Tibial nerve (tissue), 4 donors: ENCODE data around the gene CRYBG3. TPM values are rescaled to one million over a fixed set of nuclear protein-coding genes. Genes with fewer than 3 reads are reported as not detected.

Experiments
- DNase-seq, 2 donors: peaks; one replicate each; pipeline ENCODE4 v3.0.0-alpha.2; 2019; ENCODE audit warnings: low spot score in 2 of 2
- H3K27ac ChIP-seq, 4 donors: fragments of 200-600 bp; sonication (generic) in 3 of 4; one replicate each; pipeline ENCODE4 v1.5.1; 2017 to 2019; ENCODE audit warnings: mild to moderate bottlenecking in 1 of 4
- H3K27me3 ChIP-seq, 2 donors: fragments of 200-600 bp; sonication (generic) in 1 of 2; one replicate each; pipeline versions ENCODE4 v1.5.1 to v1.6.0; 2017 to 2019
- H3K36me3 ChIP-seq, 3 donors: fragments of 200-600 bp; sonication (generic); one replicate each; pipeline ENCODE4 v1.5.1; 2018 to 2019
- H3K4me1 ChIP-seq, 4 donors: fragments of 200-600 bp; sonication (generic) in 3 of 4; one replicate each; pipeline ENCODE4 v1.5.1; 2017 to 2019
- H3K4me3 ChIP-seq, 4 donors: fragments of 200-600 bp; sonication (generic) in 3 of 4; one replicate each; pipeline ENCODE4 v1.5.1; 2017 to 2019; ENCODE audit warnings: mild to moderate bottlenecking in 1 of 4, moderate library complexity in 1 of 4
- H3K9me3 ChIP-seq, 4 donors: fragments of 200-600 bp; sonication (generic) in 3 of 4; one replicate each; pipeline ENCODE4 v1.5.1; 2017 to 2019
- CTCF ChIP-seq, 5 experiments: fragments of 200-600 bp in 3 of 5; fragments of 450-650 bp in 2 of 5; sonication (generic) in 3 of 5; IDR thresholded peaks; one replicate each; pipeline ENCODE4 v1.5.1; 2016 to 2019; ENCODE audit warnings: antibody characterized with exemption in 5 of 5, mild to moderate bottlenecking in 3 of 5, moderate library complexity in 2 of 5
- EP300 ChIP-seq, 2 donors: sonication (generic); formaldehyde crosslinking; IDR thresholded peaks; one replicate each; pipeline ENCODE4 v1.6.1; 2017; ENCODE audit warnings: antibody characterized with exemption in 2 of 2, mild to moderate bottlenecking in 1 of 2
- POLR2A ChIP-seq, 2 donors: fragments of 450-650 bp; IDR thresholded peaks; one replicate each; pipeline ENCODE4 v1.6.1; 2017; ENCODE audit warnings: antibody characterized with exemption in 2 of 2, mild to moderate bottlenecking in 2 of 2, moderate library complexity in 2 of 2
- WGBS, 2 donors: methylation state at CpG; one replicate each; pipeline ENCODE4 v1.1.5; 2018; 5-methylcytosine and 5-hydroxymethylcytosine counted together
- total RNA-seq, 4 donors: library from RNA; depleted of rRNA; stranded (reverse); fragments of >200 nt; gene quantifications; one replicate each; pipeline ENCODE4 v1.1.0, GENCODE V29; 2016

Gene CRYBG3
- total RNA-seq, 4 donors from 2014 or later = 30.9 to 48.1 (median 32.1) TPM

- Histone ChIP-seq H3K36me3 (no peaks in the 10 kb centered on the region), H3K27me3 (no peaks in the 10 kb centered on the region), H3K27ac (no peak overlapping the region), H3K4me3 (no peak overlapping the region), H3K9me3 (no peaks in the 10 kb centered on the region), H3K4me1 (peaks cover 0 to 30% (median 4%) of the 10 kb centered on the region in 4 donors)
- 82 to 89% methylated on average over 5 of the region's 5 CpGs for WGBS, 2 donors
- no peak for DNase-seq
- TF ChIP-seq CTCF (IDR thresholded peaks at IDR 0.05) = no peak
- TF ChIP-seq EP300 (IDR thresholded peaks at IDR 0.05) = no peak
- no peak for TF ChIP-seq POLR2A (IDR thresholded peaks at IDR 0.05)
Measured at GRCh38 chr3:97835761-97836160, 13.9 kb downstream of the CRYBG3 start.

GRCh38 chr3:97838393-97838792 is 16.6 kb downstream of the CRYBG3 start:
- no peaks in the 10 kb centered on the region for H3K9me3 ChIP-seq
- H3K27me3 ChIP-seq = no peaks in the 10 kb centered on the region
- TF ChIP-seq POLR2A (IDR thresholded peaks at IDR 0.05) = no peak
- no peak for TF ChIP-seq EP300 (IDR thresholded peaks at IDR 0.05)
- no peak for TF ChIP-seq CTCF (IDR thresholded peaks at IDR 0.05)
- no peaks in the 10 kb centered on the region for H3K36me3 ChIP-seq
- DNase-seq = no peak
- H3K4me1 ChIP-seq = peaks cover 0 to 30% (median 4%) of the 10 kb centered on the region in 4 donors
- 64 to 70% methylated on average over 3 of the region's 3 CpGs for WGBS, 2 donors
- H3K4me3 ChIP-seq = no peak overlapping the region
- no peak overlapping the region for H3K27ac ChIP-seq

- Histone ChIP-seq H3K27me3 (no peaks in the 10 kb centered on the region), H3K9me3 (no peaks in the 10 kb centered on the region), H3K4me1 (peaks cover 0 to 30% (median 4%) of the 10 kb centered on the region in 4 donors), H3K4me3 (no peak overlapping the region), H3K36me3 (peaks cover 0 to 9% (median 0%) of the 10 kb centered on the region in 3 donors), H3K27ac (peak overlapping the region in 1 of 4 donors; percentile 0)
- TF ChIP-seq POLR2A (IDR thresholded peaks at IDR 0.05) (no peak), CTCF (IDR thresholded peaks at IDR 0.05) (no peak), EP300 (IDR thresholded peaks at IDR 0.05) (no peak)
- DNase-seq = no peak
- 68% methylated on average over 2 of the region's 2 CpGs for WGBS, 2 donors
Measured at GRCh38 chr3:97839944-97840343, 18.1 kb downstream of the CRYBG3 start.

- Histone ChIP-seq H3K36me3 (peaks cover 0 to 15% (median 0%) of the 10 kb centered on the region in 3 donors), H3K27me3 (no peaks in the 10 kb centered on the region), H3K4me3 (no peak overlapping the region), H3K4me1 (peaks cover 0 to 30% (median 4%) of the 10 kb centered on the region in 4 donors), H3K27ac (no peak overlapping the region), H3K9me3 (no peaks in the 10 kb centered on the region)
- 96 to 97% methylated on average over 8 of the region's 8 CpGs for WGBS, 2 donors
- no peak for DNase-seq
- TF ChIP-seq CTCF (IDR thresholded peaks at IDR 0.05) = no peak
- no peak for TF ChIP-seq EP300 (IDR thresholded peaks at IDR 0.05)
- TF ChIP-seq POLR2A (IDR thresholded peaks at IDR 0.05) = no peak
Measured at GRCh38 chr3:97841304-97841703, 19.5 kb downstream of the CRYBG3 start.

GRCh38 chr3:97841956-97842355 is 20.1 kb downstream of the CRYBG3 start:
- Histone ChIP-seq H3K36me3 (peaks cover 0 to 18% (median 0%) of the 10 kb centered on the region in 3 donors), H3K9me3 (no peaks in the 10 kb centered on the region), H3K27me3 (no peaks in the 10 kb centered on the region), H3K27ac (no peak overlapping the region), H3K4me3 (no peak overlapping the region), H3K4me1 (peaks cover 0 to 30% (median 4%) of the 10 kb centered on the region in 4 donors)
- 94 to 96% methylated on average over 3 of the region's 3 CpGs for whole genome bisulfite sequencing, 2 donors
- no peak for TF ChIP-seq CTCF (IDR thresholded peaks at IDR 0.05)
- no peak for DNase-seq
